GM21723 (cell line): ENCODE measurements around the gene SLC7A7.
"Not testable (repeated sequence)": the region's sequence is repeated elsewhere in the genome, so short reads cannot be mapped to it uniquely, and the experiment has no call there.

Source experiments
- ATAC-seq: cut with Tn5 transposase; IDR thresholded peaks from one replicate; pipeline ENCODE4 v1.9.1; 2021; ENCODE audit warnings: mild to moderate bottlenecking, moderate library complexity; ENCODE audit not compliant: unreplicated experiment

Gene SLC7A7

DNA sequence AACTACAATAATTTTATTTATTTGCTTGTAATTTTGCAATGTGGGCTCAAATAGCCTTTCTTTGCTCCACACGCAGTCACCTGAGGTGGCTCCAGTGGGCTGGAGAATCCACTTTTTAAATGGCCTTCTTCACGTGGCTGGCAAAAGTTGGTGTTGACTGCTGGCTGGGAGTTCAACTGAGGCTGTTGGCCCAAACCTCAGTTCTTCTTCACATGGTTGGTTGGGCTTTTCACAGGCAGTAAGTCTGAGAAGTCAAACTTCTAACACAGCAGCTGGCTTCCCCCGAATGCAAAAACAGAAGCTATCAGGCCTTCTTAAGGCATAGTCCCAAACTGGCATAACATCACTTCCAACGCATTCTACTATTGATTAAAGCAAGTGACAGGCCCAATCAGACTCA lies 50.9 kb downstream of the SLC7A7 start:
- ATAC-seq: no peak

DNA sequence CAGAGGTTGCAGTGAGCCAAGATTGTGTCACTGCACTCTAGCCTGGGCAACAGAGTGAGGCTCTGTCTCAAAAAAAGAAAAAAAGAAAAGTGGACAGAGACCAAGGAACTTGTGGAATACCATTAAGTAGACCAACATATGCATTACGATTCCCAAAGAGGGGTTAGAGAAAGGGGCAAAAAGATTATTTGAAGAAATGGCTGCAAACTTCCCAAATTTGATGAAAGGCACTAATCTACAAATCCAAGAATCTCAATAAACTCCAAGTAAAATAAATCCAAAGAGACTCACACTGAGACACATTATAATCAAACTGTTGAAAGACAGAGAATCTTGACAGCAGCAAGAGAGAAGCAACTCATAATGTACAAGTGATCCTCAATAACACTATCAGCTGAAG lies 53.5 kb downstream of the SLC7A7 start:
- no peak for ATAC-seq

DNA sequence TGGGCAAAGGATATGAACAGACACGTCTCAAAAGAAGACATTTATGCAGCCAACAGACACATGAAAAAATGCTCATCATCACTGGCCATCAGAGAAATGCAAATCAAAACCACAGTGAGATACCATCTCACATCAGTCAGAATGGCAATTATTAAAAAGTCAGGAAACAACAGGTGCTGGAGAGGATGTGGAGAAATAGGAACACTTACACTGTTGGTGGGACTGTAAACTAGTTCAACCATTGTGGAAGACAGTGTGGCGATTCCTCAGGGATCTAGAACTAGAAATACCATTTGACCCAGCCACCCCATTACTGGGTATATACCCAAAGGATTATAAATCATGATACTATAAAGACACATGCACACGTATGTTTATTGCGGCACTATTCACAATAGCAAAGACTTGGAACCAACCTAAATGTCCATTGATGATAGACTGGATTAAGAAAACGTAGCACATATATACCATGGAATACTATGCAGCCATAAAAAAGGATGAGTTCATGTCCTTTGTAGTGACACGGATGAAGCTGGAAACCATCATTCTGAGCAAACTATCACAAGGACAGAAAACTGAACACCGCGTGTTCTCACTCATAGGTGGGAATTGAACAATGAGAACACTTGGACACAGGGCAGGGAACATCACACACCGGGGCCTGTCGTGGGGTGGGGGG lies 57.1 kb downstream of the SLC7A7 start:
- ATAC-seq: not testable (repeated sequence)

DNA sequence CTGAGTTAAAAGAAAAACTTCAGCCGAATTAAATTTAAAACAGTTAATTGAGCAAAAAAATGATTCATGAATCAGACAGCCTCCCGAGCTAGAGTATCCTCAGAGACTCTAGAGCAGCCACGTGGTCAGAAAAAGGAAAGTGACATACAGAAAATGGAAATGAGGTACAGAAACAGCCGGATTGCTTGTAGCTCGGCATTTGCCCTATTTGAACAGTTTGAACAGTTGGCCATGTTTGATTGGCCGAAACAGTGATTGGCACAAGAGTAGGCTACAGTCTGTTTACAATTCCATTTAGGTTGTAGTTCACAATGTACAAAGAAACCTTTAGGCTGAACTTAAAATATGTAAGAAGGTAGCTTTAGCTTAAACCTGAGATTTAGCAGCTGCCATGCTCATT lies 61.6 kb downstream of the SLC7A7 start:
- no peak for ATAC-seq

DNA sequence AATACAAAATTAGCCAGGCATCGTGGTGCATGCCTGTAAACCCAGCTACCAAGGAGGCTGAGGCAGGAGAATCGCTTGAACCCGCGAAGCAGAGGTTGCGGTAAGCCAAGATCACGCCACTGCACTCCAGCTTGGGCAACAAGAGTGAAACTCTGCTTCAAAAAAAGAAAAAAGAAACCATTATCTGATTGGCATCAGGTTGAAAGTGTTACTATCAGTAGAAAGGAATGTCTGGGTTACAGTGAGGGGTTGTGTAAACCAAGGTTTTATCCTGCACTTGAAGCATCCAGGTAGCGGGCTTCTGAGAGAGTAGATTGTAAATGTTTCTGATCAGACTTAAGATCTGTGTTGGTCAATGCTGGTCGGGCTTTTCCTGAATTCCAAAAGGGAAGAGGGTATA lies 62.8 kb downstream of the SLC7A7 start:
- ATAC-seq: no peak

DNA sequence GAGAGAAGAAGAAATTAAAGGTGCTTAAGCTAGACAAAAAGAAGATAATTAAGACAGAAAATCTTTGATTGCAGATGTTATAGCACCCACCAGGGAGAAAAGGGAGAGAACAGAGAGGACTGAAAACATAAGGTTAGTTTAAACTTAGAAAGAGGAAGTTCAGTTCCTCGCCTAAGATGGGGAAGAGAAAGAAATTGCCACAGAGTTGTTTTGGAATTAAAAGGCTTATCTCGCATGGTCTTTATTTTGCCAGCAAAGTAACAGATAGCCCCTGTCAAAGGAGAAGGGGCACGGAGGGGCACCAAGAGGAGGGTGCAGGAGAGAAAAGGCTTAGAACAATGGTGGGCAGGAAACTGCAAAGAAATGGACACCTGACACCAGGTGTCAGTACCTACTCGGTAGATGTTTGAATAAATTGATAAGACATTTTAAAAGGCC lies 66.6 kb downstream of the SLC7A7 start:
- no peak for ATAC-seq

DNA sequence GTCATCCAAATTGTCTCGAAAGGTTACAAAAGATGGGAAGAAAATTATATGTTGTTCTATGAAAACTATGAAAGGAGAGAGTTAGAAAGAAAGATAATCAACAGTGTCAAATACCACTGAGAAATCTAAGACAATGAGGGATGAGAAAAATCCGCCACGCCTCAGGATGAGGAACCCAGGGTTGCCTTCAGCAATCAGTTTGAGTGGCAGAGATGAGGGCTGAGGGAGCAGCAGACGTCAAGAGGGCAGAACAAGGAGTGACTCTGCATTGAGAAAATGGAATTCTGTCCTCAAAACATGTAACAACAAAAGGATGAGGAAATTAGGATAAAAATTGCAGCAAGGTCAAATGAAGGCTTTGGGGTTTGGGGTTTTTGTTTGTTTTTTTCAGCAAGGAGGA lies 67.0 kb downstream of the SLC7A7 start:
- no peak for ATAC-seq

DNA sequence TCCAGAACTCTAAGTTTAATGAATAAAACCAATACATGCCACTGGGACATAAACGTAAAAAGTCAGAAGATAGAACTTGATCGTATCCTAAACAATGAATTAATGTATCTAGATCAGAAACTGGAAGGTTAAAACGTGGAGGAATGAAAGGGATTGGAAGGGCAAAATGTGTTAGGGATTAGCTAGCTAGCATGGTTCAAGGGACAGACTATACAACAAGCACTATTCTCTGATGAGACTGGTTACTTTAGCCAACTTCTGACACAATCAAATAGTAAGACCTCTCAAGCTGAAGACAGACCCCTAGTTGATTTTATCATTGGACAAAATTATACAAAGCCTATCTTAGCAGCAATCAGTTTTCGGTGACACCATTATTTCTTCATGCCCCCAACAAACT lies 67.5 kb downstream of the SLC7A7 start:
- no peak for ATAC-seq

DNA sequence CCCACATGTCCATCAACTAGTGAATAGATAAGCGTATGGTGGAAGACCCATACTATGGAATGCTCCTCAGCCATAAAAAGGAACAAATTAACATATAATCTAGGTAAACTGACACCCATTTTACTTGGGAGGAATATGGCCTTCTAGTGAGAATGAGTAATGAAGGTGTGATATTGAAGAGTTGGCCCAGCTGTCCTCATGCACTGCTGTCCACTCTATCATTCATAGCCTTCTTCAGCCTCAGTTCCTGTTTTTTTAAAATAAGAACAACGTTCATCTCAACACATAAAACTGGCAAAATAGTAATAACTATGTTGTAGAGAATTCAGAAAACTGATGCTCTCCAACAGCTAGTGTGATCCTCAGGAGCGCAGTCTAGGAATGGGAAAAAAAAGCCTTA lies 75.2 kb downstream of the SLC7A7 start:
- ATAC-seq: no peak

DNA sequence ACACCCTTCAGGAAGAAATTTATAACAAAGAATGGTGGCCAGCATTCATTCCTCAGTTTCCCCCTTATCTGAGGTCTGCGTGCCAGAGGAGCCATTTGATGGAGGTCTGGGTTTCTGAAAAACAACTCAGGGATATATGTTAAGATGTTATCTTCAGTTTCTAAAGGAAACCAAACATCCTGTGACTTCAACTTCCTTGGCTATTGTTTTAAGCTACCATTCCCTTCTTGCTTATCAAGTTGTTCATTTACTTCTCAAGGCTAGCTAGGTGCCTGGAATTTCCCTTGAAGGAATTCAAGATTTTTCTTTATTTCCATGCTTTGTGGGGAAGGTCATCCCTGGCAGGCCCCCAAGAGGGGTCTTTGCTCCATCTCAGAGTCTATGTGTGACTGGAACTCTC lies 75.8 kb downstream of the SLC7A7 start:
- ATAC-seq: no peak

DNA sequence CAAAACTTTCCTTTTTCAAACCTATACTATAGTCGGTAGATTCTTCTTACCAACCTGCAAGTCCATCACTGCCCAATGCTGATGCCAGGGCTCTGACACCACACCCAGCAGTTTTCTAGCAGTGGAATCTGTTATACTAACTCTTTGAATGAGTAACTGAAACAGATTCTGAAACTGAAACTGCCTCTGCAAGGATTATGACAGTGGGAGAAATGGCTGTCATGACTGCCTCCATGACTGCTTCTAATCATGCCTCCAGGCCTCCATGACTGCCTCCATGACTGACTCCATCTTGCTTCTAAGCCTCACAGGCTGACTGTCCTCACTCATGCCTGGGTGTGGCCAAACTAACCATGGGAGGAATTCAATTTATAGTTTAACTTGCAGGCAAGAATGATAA lies 78.2 kb downstream of the SLC7A7 start:
- no peak for ATAC-seq

DNA sequence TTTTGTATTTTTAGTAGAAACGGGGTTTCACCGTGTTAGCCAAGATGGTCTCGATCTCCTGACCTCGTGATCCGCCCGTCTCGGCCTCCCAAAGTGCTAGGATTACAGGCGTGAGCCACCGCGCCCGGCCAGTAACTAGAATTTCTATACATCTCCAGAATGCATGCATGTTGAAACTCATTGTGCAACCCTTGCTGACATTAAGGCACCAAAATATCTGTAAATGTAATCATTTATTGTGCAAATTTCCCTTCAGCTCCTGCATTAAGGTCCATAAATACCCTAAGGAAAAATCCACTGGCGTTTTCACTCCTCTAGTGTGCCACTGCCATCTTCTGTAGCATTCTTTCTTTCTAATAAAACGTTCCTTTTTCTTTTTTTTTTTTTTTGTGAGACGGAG lies 78.9 kb downstream of the SLC7A7 start:
- not testable (repeated sequence) for ATAC-seq

DNA sequence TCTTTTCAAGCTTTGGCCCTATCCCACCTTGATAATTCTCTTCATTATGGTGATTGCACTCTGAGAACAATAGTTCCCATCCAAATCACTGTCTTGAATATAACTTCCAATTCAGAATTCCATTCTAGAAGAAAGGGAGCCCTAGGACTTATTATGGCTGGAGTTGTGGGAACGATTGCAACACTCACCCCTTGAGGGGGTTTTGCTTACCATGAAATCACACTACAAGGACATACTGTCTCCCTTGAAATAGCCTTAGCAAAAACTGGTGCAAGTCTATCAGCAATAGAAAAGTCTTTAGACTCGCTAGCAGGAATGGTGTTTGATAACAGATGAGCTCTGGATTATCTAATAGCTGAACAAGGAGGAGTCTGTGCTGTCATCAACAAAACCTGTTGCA lies 80.1 kb downstream of the SLC7A7 start:
- no peak for ATAC-seq

DNA sequence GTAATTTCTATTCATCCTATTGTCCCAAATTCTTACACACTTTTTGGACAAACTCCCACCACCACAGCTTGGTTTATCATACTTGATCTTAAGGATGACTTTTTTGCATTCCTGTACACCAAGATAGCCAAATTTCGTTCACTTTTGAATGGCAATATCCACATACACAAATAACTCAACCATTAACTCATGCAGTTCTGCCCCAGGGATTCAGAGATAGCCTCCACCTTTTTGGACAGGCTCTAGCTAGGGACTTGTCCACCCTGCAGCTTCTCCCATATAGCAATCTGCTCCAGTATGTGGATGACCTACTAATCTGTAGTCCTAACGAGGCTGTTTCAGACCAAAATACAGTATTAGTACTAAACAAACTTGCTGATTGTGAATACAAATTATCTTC lies 81.4 kb downstream of the SLC7A7 start:
- ATAC-seq: no peak

DNA sequence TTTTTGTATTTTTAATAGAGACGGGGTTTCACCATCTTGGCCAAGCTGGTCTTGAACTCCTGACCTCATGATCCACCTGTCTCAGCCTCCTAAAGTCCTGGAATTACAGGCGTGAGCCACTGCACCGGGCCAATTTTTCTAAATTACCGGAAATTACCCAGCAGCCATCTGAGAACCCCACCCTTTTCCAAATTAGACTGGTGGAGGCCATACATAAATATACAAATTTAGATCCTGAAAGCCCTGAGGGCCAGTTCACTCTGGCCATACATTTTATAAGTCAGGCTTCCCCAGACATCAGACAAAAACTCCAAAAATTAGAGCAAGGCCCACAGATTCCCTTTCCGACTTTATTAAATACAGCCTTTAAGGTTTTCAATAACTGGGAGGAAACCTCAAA lies 83.2 kb downstream of the SLC7A7 start:
- not testable (repeated sequence) for ATAC-seq

DNA sequence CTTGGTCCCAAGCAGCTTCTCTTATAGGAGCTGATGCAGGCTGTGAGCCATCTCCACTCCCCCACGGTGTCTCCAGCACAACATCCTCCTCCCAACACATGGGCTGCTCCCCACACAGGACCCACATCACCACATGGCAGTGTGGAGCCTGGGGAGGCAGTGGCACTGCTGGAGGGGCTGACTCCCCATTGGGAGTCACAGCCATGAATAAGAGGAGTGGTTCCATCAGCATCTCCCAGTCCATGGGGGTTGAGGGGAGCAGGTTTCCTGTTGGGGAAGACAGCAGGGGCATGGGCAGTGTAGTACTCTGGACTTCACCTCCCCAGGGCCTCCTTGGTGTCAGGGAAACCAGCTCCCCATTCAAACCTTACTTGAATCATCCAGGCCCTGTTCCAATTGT lies 89.2 kb downstream of the SLC7A7 start:
- ATAC-seq: no peak

DNA sequence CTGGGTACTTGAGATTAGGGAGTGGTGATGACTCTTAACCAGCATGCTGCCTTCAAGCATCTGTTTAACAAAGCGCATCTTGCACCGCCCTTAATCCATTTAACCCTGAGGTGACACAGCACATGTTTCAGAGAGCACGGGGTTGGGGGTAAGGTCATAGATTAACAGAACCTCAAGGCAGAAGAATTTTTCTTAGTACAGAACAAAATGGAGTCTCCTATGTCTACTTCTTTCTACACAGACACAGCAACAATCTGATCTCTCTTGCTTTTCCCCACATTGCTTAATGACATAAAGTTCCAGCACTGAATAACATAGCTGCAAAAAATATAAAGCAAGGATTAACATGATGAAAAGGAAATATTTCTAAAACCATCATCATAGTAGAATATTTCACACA lies 89.9 kb downstream of the SLC7A7 start:
- not testable (repeated sequence) for ATAC-seq

DNA sequence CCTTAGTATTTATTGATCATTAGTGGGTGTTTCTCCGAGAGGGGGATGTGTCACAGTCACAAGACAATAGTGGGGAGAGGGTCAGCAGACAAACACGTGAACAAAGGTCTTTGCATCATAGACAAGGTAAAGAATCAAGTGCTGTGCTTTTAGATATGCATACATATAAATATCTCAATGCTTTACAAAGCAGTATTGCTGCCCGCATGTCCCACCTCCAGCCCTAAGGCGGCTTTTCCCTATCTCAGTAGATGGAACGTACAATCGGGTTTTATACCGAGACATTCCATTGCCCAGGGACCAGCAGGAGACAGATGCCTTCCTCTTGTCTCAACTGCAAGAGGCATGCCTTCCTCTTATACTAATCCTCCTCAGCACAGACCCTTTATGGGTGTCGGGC lies 90.4 kb downstream of the SLC7A7 start:
- not testable (repeated sequence) for ATAC-seq

DNA sequence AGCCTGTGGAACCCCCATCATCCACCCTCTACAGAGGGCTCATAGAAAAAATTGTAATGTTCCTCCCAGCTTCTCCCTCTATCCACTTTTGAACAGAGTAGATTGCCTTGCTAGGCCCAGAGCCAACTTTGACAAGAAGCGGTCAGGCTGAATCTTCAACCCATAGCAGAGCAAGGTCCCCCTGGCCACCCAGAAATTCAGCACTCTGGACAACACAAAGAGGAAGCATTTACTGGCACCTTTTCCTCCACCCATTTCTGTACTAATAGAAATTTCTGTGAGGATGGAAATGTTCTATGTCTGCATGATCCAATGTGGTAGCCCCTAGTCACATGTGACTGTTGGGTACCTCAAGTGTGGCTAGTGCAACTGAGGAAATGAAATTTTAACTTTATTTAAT lies 91.4 kb downstream of the SLC7A7 start:
- no peak for ATAC-seq
